HEK293 (cell line): ENCODE measurements around the gene PDE4D.

Experiments used
- CTCF ChIA-PET: fragments of 350-600 bp; formaldehyde crosslinking; extraction: SDS; loops from one replicate; lab custom pipeline; 2021; ENCODE audit warnings: antibody characterized with exemption; lab: Yijun Ruan, JAX
- POLR2A ChIA-PET: fragments of 300-600 bp; formaldehyde crosslinking; extraction: SDS; loops from one replicate; lab custom pipeline; 2020; ENCODE audit warnings: antibody characterized with exemption, inconsistent platforms; lab: Yijun Ruan, JAX
- H3K27ac ChIP-seq: fragments of 200-500 bp; sonication (Bioruptor generic); 2 replicates; pipeline ENCODE4 v1.5.1; 2014; ENCODE audit warnings: low read depth, low read length, control low read depth, inconsistent platforms; ENCODE audit errors: extremely low read depth
- H3K36me3 ChIP-seq, 2 experiments: fragments of 200-500 bp in 1 of 2; sonication (Bioruptor generic) in 1 of 2; 1 replicate in 1 of 2; 2 replicates in 1 of 2; pipeline ENCODE4 v1.5.1; 2014 to 2017; ENCODE audit warnings: inconsistent platforms in 2 of 2, low read length in 2 of 2; ENCODE audit not compliant: control insufficient read depth in 2 of 2, insufficient read depth in 1 of 2
- H3K4me1 ChIP-seq: fragments of 200-500 bp; sonication (Bioruptor generic); 2 replicates; pipeline ENCODE4 v1.5.1; 2014; ENCODE audit warnings: mild to moderate bottlenecking, low read length, inconsistent platforms; ENCODE audit not compliant: control insufficient read depth, insufficient read depth
- H3K4me3 ChIP-seq: 2 replicates; pipeline ENCODE4 v1.5.1; 2011; ENCODE audit warnings: low read depth, mild to moderate bottlenecking, control low read depth, low read length, moderate library complexity
- H3K9me3 ChIP-seq: fragments of 200-500 bp; sonication (Bioruptor generic); 2 replicates; pipeline ENCODE4 v1.5.1; 2014; ENCODE audit warnings: low read depth, low read length, inconsistent platforms; ENCODE audit not compliant: control insufficient read depth, insufficient read depth
- OSR2 ChIP-seq: fragments of 450-650 bp; formaldehyde crosslinking; IDR thresholded peaks from 2 replicates; pipeline ENCODE4 v1.5.1; 2016; ENCODE audit warnings: missing biosample characterization, missing genetic modification characterization
- PRDM1 ChIP-seq: fragments of 450-650 bp; formaldehyde crosslinking; IDR thresholded peaks from 2 replicates; pipeline ENCODE4; 2016; ENCODE audit warnings: missing biosample characterization, missing genetic modification characterization
- SALL2 ChIP-seq: fragments of 450-650 bp; formaldehyde crosslinking; IDR thresholded peaks from 2 replicates; pipeline ENCODE4 v1.5.0; 2017; ENCODE audit warnings: missing biosample characterization, mild to moderate bottlenecking, missing genetic modification characterization, borderline replicate concordance
- ZNF121 ChIP-seq: fragments of 450-650 bp; formaldehyde crosslinking; IDR thresholded peaks from 2 replicates; pipeline ENCODE4 v1.5.1; 2016; ENCODE audit warnings: missing biosample characterization, missing genetic modification characterization
- ZNF169 ChIP-seq: fragments of 450-650 bp; formaldehyde crosslinking; IDR thresholded peaks from 2 replicates; pipeline ENCODE4 v1.5.1; 2016; ENCODE audit warnings: missing biosample characterization, missing genetic modification characterization
- ZNF2 ChIP-seq: fragments of 450-650 bp; formaldehyde crosslinking; IDR thresholded peaks from 2 replicates; pipeline ENCODE4 v1.5.1; 2016; ENCODE audit warnings: missing biosample characterization, missing genetic modification characterization
- ZNF223 ChIP-seq: fragments of 450-650 bp; formaldehyde crosslinking; IDR thresholded peaks from 2 replicates; pipeline ENCODE4 v1.5.1; 2016; ENCODE audit warnings: missing biosample characterization, missing genetic modification characterization
- ZNF341 ChIP-seq: fragments of 450-650 bp; formaldehyde crosslinking; IDR thresholded peaks from 2 replicates; pipeline ENCODE4; 2016; ENCODE audit warnings: low read depth, missing biosample characterization, missing genetic modification characterization
- ZNF366 ChIP-seq: fragments of 450-650 bp; formaldehyde crosslinking; conservative IDR thresholded peaks from 2 replicates; pipeline ENCODE4 v1.5.1; 2016; ENCODE audit warnings: missing biosample characterization, missing genetic modification characterization
- ZNF391 ChIP-seq: fragments of 450-650 bp; formaldehyde crosslinking; IDR thresholded peaks from 2 replicates; pipeline ENCODE4 v1.5.1; 2016; ENCODE audit warnings: low read depth, missing biosample characterization, missing genetic modification characterization, borderline replicate concordance
- ZNF510 ChIP-seq: fragments of 450-650 bp; formaldehyde crosslinking; IDR thresholded peaks from 2 replicates; pipeline ENCODE4 v1.5.1; 2018; ENCODE audit warnings: mild to moderate bottlenecking, missing genetic modification characterization, missing biosample characterization; ENCODE audit not compliant: insufficient replicate concordance
- ZNF596 ChIP-seq: fragments of 450-650 bp; IDR thresholded peaks from 2 replicates; pipeline ENCODE4 v1.5.0; 2018; ENCODE audit warnings: missing biosample characterization, mild to moderate bottlenecking, missing genetic modification characterization, moderate library complexity
- ZNF626 ChIP-seq: fragments of 450-650 bp; sonication (Bioruptor Pico); formaldehyde crosslinking; IDR thresholded peaks from 2 replicates; pipeline ENCODE4 v1.5.1; 2018; ENCODE audit warnings: missing biosample characterization, missing genetic modification characterization, inconsistent platforms
- ZNF670 ChIP-seq: fragments of 450-650 bp; formaldehyde crosslinking; IDR thresholded peaks from 2 replicates; pipeline ENCODE4 v1.5.1; 2016; ENCODE audit warnings: missing biosample characterization, missing genetic modification characterization, low read depth
- ZNF768 ChIP-seq: fragments of 450-650 bp; formaldehyde crosslinking; IDR thresholded peaks from 2 replicates; pipeline ENCODE4 v1.5.1; 2018; ENCODE audit warnings: missing biosample characterization, mild to moderate bottlenecking, missing genetic modification characterization
- ZNF785 ChIP-seq: fragments of 450-650 bp; formaldehyde crosslinking; IDR thresholded peaks from 2 replicates; pipeline ENCODE4 v1.5.1; 2016; ENCODE audit warnings: missing biosample characterization, missing genetic modification characterization
- TF ChIP-seq, protein P1 (sequence below): fragments of 450-650 bp; formaldehyde crosslinking; IDR thresholded peaks from 2 replicates; pipeline ENCODE4 v1.5.1; 2016; ENCODE audit warnings: missing biosample characterization, missing genetic modification characterization, borderline replicate concordance
- TF ChIP-seq, protein P2 (sequence below): fragments of 450-650 bp; formaldehyde crosslinking; IDR thresholded peaks from 2 replicates; pipeline ENCODE4 v1.5.1; 2017; ENCODE audit warnings: missing biosample characterization, mild to moderate bottlenecking, missing genetic modification characterization, moderate library complexity
- TF ChIP-seq, protein P3 (sequence below): fragments of 450-650 bp; IDR thresholded peaks from 2 replicates; pipeline ENCODE4 v1.5.1; 2018; ENCODE audit warnings: missing biosample characterization, missing genetic modification characterization
- TF ChIP-seq, protein P4 (sequence below): fragments of 450-650 bp; formaldehyde crosslinking; IDR thresholded peaks from 2 replicates; pipeline ENCODE4 v1.5.1; 2016; ENCODE audit warnings: missing biosample characterization, missing genetic modification characterization

Gene PDE4D

DNA sequence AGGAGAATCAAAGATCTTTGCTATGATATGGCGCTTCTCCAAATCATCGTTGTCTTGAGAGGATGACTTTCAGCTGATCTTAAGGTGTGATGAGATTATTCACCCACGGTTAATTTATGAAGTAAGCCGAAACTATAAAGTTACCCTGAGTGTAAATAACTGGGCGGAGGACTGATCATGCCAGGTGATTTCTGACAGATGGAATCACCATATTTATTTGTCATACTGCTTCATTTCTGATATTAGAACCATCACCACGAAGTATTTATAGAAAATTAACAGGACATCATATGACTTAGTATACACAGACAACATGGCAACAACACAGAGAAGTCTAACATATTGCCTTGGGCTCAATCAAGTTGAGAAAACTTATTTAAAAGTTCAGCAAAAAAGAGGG lies 708.8 kb downstream of the PDE4D start (continued):
- TF ChIP-seq, protein P1, sequence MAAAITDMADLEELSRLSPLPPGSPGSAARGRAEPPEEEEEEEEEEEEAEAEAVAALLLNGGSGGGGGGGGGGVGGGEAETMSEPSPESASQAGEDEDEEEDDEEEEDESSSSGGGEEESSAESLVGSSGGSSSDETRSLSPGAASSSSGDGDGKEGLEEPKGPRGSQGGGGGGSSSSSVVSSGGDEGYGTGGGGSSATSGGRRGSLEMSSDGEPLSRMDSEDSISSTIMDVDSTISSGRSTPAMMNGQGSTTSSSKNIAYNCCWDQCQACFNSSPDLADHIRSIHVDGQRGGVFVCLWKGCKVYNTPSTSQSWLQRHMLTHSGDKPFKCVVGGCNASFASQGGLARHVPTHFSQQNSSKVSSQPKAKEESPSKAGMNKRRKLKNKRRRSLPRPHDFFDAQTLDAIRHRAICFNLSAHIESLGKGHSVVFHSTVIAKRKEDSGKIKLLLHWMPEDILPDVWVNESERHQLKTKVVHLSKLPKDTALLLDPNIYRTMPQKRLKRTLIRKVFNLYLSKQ (tag by site-specific recombination), result no peak
- TF ChIP-seq ZNF121 (tag by site-specific recombination) (no peak), ZNF785 (no peak), ZNF341 (tag by site-specific recombination) (no peak)

DNA sequence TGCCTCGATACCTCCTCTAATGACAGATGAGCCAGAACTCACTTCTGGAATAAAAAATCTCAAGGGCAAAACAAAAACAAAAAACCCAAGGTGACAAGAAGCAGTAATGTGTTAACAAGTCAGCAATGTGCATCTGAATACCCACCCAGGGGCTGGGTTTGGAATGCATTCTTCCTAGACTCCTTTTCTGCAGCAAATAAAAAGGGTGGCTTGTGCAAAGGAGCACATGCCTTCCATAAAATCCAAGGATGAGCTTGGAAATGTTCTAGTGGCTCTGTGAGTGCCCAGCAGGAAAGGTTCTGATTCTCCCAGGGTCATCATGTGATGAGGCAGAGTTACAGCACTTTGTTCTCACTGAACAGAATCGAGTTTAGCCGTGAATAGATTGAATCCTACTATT lies 710.8 kb downstream of the PDE4D start:
- TF ChIP-seq, protein P2, sequence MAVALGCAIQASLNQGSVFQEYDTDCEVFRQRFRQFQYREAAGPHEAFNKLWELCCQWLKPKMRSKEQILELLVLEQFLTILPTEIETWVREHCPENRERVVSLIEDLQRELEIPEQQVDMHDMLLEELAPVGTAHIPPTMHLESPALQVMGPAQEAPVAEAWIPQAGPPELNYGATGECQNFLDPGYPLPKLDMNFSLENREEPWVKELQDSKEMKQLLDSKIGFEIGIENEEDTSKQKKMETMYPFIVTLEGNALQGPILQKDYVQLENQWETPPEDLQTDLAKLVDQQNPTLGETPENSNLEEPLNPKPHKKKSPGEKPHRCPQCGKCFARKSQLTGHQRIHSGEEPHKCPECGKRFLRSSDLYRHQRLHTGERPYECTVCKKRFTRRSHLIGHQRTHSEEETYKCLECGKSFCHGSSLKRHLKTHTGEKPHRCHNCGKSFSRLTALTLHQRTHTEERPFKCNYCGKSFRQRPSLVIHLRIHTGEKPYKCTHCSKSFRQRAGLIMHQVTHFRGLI, result no peak
- TF ChIP-seq OSR2 (no peak), ZNF626 (tag by site-specific recombination) (no peak), ZNF341 (tag by site-specific recombination) (no peak), ZNF223 (no peak), SALL2 (tag by site-specific recombination) (no peak), ZNF768 (tag by site-specific recombination) (no peak), ZNF596 (tag by site-specific recombination) (no peak), ZNF366 (tag by site-specific recombination) (no peak), ZNF785 (no peak), ZNF2 (tag by site-specific recombination) (no peak), ZNF510 (tag by site-specific recombination) (no peak), ZNF391 (tag by site-specific recombination) (no peak), ZNF670 (tag by site-specific recombination) (no peak), ZNF169 (tag by site-specific recombination) (no peak), PRDM1 (tag by site-specific recombination) (no peak)
- TF ChIP-seq, protein P3, sequence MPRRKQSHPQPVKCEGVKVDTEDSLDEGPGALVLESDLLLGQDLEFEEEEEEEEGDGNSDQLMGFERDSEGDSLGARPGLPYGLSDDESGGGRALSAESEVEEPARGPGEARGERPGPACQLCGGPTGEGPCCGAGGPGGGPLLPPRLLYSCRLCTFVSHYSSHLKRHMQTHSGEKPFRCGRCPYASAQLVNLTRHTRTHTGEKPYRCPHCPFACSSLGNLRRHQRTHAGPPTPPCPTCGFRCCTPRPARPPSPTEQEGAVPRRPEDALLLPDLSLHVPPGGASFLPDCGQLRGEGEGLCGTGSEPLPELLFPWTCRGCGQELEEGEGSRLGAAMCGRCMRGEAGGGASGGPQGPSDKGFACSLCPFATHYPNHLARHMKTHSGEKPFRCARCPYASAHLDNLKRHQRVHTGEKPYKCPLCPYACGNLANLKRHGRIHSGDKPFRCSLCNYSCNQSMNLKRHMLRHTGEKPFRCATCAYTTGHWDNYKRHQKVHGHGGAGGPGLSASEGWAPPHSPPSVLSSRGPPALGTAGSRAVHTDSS (tag by site-specific recombination), result no peak
- TF ChIP-seq, protein P4, sequence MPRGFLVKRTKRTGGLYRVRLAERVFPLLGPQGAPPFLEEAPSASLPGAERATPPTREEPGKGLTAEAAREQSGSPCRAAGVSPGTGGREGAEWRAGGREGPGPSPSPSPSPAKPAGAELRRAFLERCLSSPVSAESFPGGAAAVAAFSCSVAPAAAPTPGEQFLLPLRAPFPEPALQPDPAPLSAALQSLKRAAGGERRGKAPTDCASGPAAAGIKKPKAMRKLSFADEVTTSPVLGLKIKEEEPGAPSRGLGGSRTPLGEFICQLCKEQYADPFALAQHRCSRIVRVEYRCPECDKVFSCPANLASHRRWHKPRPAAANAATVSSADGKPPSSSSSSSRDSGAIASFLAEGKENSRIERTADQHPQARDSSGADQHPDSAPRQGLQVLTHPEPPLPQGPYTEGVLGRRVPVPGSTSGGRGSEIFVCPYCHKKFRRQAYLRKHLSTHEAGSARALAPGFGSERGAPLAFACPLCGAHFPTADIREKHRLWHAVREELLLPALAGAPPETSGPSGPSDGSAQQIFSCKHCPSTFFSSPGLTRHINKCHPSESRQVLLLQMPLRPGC (tag by site-specific recombination), result no peak
- Histone ChIP-seq H3K9me3 (no peaks in the 10 kb centered on the region), H3K27ac (no peak overlapping the region), H3K4me1 (peaks cover 5% of the 10 kb centered on the region), H3K4me3 (no peak overlapping the region), H3K36me3 (no peaks in the 10 kb centered on the region)
- ChIA-PET CTCF (interaction anchor here (0.6 to 2.4 kb wide), 4 partner anchors 9 to 1403 kb away, joined by 3 to 18 read pairs (median 3); no protein-coding TSS in a partner anchor), POLR2A (interaction anchor here (0.6 kb wide), 1 partner anchor 93 kb away, joined by 3 read pairs; no protein-coding TSS in a partner anchor)
